Astrocyte of the spinal cord (primary cell): ENCODE data around the gene GPN2.

Experiments
- DNase-seq: peaks from one replicate; pipeline ENCODE4 v3.0.0; 2011; ENCODE audit warnings: low read depth, low spot score
- H3K4me3 ChIP-seq: 2 replicates; pipeline ENCODE4 v1.5.1; 2011; ENCODE audit warnings: low read depth, mild to moderate bottlenecking, low read length, moderate library complexity
- in situ Hi-C: cut with HindIII; loops from 2 replicates; pipeline ENCODE4 v1.10.0; 2017; ENCODE audit warnings: low sequenced_read_pairs
- TF ChIP-seq, protein P1 (sequence below): IDR thresholded peaks from 2 replicates; pipeline ENCODE4 v1.5.1; 2012; ENCODE audit warnings: low read depth, mild to moderate bottlenecking, low read length, inconsistent platforms

The GPN2 gene

DNA sequence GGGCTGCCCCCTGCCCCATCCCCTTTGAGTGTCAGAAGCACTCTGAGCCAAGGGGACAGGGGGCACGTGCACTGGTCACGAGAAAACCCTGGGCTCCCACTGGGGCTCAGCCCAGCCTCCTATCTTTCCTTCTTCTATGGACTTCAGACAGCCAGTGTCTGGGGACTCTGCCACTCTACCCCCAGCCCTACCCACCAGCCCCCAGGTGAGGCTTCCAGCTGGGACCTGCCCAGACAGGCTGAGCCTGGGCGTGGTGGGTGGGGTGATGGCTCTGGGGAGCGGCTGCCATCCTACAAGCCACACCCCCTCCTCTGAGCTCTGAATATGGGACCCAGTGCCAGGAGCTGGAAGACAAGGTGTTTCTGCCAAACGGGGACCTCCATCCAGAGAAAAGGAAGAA is 35.2 kb downstream of the GPN2 start:
- no peak for DNase-seq
- no peak overlapping the region for H3K4me3 ChIP-seq
- in situ Hi-C loops = no loop called here
- TF ChIP-seq, protein P1, sequence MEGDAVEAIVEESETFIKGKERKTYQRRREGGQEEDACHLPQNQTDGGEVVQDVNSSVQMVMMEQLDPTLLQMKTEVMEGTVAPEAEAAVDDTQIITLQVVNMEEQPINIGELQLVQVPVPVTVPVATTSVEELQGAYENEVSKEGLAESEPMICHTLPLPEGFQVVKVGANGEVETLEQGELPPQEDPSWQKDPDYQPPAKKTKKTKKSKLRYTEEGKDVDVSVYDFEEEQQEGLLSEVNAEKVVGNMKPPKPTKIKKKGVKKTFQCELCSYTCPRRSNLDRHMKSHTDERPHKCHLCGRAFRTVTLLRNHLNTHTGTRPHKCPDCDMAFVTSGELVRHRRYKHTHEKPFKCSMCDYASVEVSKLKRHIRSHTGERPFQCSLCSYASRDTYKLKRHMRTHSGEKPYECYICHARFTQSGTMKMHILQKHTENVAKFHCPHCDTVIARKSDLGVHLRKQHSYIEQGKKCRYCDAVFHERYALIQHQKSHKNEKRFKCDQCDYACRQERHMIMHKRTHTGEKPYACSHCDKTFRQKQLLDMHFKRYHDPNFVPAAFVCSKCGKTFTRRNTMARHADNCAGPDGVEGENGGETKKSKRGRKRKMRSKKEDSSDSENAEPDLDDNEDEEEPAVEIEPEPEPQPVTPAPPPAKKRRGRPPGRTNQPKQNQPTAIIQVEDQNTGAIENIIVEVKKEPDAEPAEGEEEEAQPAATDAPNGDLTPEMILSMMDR = no peak

GRCh38 chr1:26853600-26853999 is 36.5 kb downstream of the GPN2 start:
- TF ChIP-seq, protein P1 = no peak
- in situ Hi-C loops = no loop called here
- no peak overlapping the region for H3K4me3 ChIP-seq
- DNase-seq = no peak

- in situ Hi-C loops = no loop called here
- TF ChIP-seq, protein P1 = peak; percentile 91
- H3K4me3 ChIP-seq = no peak overlapping the region
- peak; percentile 77 for DNase-seq
These were observed 36.9 kb downstream of the GPN2 start for GRCh38 chr1:26853156-26853555.

- no peak for DNase-seq
- H3K4me3 ChIP-seq = no peak overlapping the region
- in situ Hi-C loops = no loop called here
- TF ChIP-seq, protein P1 = no peak
These were observed 37.4 kb downstream of the GPN2 start for GRCh38 chr1:26852701-26853100.

DNA sequence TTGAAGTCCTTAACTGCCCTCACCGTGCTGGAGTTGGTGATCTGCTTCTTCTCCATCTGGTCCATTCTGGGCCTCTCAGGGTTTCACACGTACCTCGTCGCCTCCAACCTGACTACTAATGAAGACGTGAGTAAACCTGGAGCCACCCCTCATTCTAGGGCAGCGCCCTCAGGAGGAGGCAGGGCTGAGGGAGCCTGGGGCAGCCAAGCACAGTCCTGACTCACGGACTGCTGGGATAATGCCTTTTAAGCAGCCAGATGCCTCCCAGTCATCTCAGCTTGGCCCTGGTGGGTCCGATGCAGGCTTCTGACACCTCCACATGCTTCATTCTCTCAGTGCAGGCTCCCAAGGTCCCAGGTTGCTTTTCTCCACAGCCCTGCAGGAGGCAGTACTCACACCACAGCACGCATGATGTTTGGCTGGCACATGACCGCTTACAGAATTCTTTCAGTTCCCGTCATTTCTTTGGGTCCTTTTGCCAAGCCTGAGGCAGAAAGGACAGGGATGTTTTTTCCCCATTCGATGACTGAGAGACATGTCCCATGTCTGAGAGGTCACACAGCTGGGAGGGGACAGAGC is 38.9 kb downstream of the GPN2 start:
- DNase-seq = no peak
- no peak overlapping the region for H3K4me3 ChIP-seq
- TF ChIP-seq, protein P1 = no peak
- in situ Hi-C loops = no loop called here

DNA sequence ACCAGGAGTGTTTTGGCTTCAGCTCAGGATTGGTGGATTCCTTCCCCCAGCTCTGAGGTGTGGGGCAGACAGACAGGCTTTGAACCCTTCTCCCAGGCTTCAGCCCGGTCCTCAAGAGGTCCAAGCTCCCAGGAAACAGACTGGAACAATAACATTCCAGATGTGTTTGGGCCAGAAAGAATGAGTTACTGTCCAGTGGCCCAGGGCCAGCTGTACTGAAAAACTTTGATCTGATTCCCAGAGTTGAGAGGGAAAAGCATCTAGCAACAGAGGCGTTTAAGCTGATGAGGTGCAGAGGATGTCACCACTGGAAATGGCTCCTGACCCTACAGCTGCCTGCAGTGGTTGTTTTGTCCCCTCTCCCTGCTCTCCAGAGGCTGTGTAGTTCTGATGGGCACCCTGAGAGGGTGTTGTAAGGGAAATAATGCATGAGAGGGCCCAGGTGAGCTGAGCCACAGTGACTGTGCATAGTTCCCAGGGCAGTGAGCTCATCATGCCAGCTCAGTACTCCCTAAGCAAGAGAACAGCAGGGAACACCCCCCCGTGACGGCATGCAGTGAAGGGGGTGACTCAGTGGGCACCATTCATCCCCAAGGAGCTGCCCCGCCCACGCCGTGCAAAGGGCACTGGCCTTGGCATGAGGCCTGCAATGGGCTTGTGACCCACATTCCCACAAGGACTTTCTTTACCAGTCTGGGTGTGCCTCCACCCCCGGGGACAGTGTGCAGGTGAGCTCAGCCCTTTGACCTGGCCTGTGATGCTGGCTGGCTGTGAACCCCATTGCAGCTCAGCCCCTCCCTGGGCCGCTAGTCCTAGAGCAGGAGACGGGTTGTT is 40.9 kb downstream of the GPN2 start:
- DNase-seq = peak; percentile 83
- TF ChIP-seq, protein P1 = no peak
- in situ Hi-C loops = no loop called here

More for the DNA sequence above, 40.9 kb downstream of the GPN2 start:
- H3K4me3 ChIP-seq = no peak overlapping the region
